DND-41 (cell line): ENCODE data around the gene FHOD3.

Experiments
- CTCF ChIP-seq: IDR thresholded peaks from 2 replicates; pipeline ENCODE4 v1.5.1; 2012; ENCODE audit warnings: borderline replicate concordance, low read length, moderate library complexity, mild to moderate bottlenecking; ENCODE audit not compliant: poor library complexity, severe bottlenecking; ENCODE audit errors: extremely low read depth
- EZH2 ChIP-seq: IDR thresholded peaks from 3 replicates; pipeline ENCODE4 v1.6.1; 2012; ENCODE audit warnings: borderline replicate concordance, low read depth, mild to moderate bottlenecking, moderate library complexity, low read length, inconsistent platforms; ENCODE audit not compliant: severe bottlenecking

DNA sequence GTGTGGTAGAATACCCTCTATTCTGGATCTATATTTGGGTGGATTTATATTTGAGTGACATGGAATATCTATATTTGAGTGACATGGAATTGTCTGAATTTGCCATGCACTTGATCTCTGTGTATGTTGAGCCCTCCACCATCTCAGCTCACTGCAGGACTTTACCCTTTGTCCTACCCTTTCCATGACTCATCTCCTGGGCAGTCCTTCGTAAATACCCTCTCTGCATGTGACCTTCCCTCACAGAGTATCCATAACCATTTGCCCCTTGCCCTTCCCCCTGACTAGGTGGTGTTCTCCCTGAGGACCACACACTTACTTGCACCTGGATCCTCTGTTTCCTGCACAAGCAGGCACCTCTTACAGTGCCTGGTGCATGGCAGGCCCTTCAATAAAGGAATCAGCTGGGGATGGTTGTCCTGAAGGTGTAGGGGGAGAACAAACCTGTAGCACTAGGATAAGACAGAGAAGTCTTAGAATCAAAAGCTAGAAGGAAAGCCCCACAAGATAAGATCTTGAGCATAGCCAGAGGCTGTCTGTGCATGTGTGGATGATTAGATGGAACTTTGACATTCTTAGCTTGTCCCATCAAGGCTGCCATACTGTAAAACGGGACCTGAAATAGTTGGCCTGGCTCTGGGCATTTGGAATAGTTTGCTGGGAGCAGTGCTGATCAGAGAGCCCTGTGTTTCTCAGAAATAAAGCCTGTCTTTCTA lies 230.4 kb downstream of the FHOD3 start:
- TF ChIP-seq CTCF (no peak), EZH2 (no peak)
